ENCODE results near the gene EID3. TPM values are rescaled to one million over a fixed set of nuclear protein-coding genes. Genes with fewer than 3 reads are reported as not detected.
A peak's percentile ranks its signal among the peaks of the same experiment; 100 is the strongest.

Gene EID3
- total RNA-seq, 1 donor = 19.2 TPM

DNA sequence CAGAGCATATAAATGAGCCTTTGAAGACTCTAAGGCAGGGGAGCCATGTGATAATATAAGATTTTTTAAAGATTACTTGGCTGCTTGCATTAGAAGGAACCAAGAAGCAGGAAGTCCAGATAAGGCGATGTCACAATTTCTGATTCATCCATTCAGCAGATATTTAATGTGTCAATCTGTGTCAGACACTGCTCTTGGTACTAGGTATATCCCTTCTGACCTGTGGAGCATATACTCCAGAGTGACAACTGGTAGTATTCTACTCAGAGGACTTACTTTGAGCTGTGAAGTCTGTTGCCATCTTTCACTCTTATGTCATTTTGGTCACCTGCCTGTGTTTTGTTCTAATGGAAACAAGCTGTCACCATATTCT lies 10.7 kb downstream of the EID3 start:
- Histone ChIP-seq H3K27ac (ENCODE audit: low read depth, low read length) (peak overlapping the region; percentile 37), H3K9me3 (ENCODE audit: low read depth, low read length) (no peaks in the 10 kb centered on the region), H3K4me2 (ENCODE audit: insufficient read depth, low read length) (no peak overlapping the region), H2AFZ (ENCODE audit: low read length) (no peak overlapping the region), H4K20me1 (ENCODE audit: insufficient read depth, low read length) (peaks cover 52% of the 10 kb centered on the region), H3K36me3 (ENCODE audit: insufficient read depth, low read length) (peaks cover 95% of the 10 kb centered on the region), H3K4me3 (ENCODE audit: insufficient read depth, low read length) (no peak overlapping the region), H3K27me3 (ENCODE audit: insufficient read depth, low read length) (no peaks in the 10 kb centered on the region), H3K79me2 (ENCODE audit: insufficient read depth, low read length) (peaks cover 87% of the 10 kb centered on the region), H3K4me1 (ENCODE audit: insufficient read depth, low read length) (peaks cover 17% of the 10 kb centered on the region)
- no peak for DNase-seq (ENCODE audit: insufficient read length, low spot score, missing footprints)
- no peak for TF ChIP-seq CTCF (IDR thresholded peaks at IDR 0.05; ENCODE audit: extremely low read depth, low read depth, low read length)

DNA sequence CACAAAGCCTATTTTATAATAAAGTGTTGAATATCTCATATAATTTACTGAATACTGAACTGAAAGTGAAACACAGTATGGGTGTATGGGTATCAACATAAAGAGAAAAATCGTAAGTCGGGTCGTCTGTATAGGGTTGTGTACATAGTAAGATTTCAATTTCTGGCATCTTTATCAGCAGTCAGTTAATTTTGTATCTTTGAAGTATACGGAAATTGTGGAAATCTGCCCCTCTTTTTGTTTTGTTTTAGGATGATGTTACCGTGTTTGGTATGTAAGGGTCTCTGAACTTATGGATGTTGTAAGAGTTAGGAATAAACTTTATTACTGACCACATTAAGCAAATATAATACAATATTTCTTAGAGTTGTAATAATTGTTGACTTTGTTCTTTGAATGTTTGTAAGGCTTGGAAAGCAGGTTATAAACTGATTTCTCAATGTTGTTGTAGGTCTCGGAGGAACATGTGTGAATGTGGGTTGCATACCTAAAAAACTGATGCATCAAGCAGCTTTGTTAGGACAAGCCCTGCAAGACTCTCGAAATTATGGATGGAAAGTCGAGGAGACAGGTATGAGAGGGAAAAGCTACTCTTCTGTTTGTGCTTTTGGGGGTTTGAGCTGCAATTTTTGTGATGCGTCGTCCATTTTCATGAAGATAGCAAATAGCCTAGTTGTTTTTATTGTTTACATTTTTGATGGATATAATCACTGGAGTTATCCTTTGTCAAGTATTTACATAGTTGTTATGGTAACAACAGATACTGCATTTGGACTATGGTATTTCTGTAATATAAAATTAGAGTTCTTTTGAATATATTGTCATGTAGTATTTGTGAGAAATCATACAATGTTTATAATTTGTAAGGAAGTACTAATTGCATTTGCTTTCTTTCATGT lies 12.0 kb downstream of the EID3 start:
- H3K4me2 ChIP-seq (ENCODE audit: insufficient read depth, low read length) = no peak overlapping the region
- DNase-seq (ENCODE audit: insufficient read length, low spot score, missing footprints) = peak; percentile 77
- no peak overlapping the region for H2AFZ ChIP-seq (ENCODE audit: low read length)
- H3K36me3 ChIP-seq (ENCODE audit: insufficient read depth, low read length) = peaks cover 98% of the 10 kb centered on the region
- no peak overlapping the region for H3K4me3 ChIP-seq (ENCODE audit: insufficient read depth, low read length)
- peaks cover 17% of the 10 kb centered on the region for H3K4me1 ChIP-seq (ENCODE audit: insufficient read depth, low read length)
- no peak for TF ChIP-seq CTCF (IDR thresholded peaks at IDR 0.05; ENCODE audit: extremely low read depth, low read depth, low read length)
- peaks cover 83% of the 10 kb centered on the region for H3K79me2 ChIP-seq (ENCODE audit: insufficient read depth, low read length)
- H4K20me1 ChIP-seq (ENCODE audit: insufficient read depth, low read length) = peaks cover 50% of the 10 kb centered on the region
- H3K9me3 ChIP-seq (ENCODE audit: low read depth, low read length) = no peaks in the 10 kb centered on the region
- H3K27me3 ChIP-seq (ENCODE audit: insufficient read depth, low read length) = no peaks in the 10 kb centered on the region
- peak overlapping the region; percentile 32 for H3K27ac ChIP-seq (ENCODE audit: low read depth, low read length)

GRCh38 chr12:104316936-104317335 lies 13.4 kb downstream of the EID3 start:
- no peak overlapping the region for H3K27ac ChIP-seq (ENCODE audit: low read depth, low read length)
- peaks cover 14% of the 10 kb centered on the region for H3K4me1 ChIP-seq (ENCODE audit: insufficient read depth, low read length)

More at GRCh38 chr12:104316936-104317335, 13.4 kb downstream of the EID3 start:
- Histone ChIP-seq H3K79me2 (ENCODE audit: insufficient read depth, low read length) (peaks cover 82% of the 10 kb centered on the region), H3K36me3 (ENCODE audit: insufficient read depth, low read length) (peaks cover 98% of the 10 kb centered on the region), H3K4me3 (ENCODE audit: insufficient read depth, low read length) (no peak overlapping the region), H3K9me3 (ENCODE audit: low read depth, low read length) (no peaks in the 10 kb centered on the region), H4K20me1 (ENCODE audit: insufficient read depth, low read length) (peaks cover 43% of the 10 kb centered on the region), H3K4me2 (ENCODE audit: insufficient read depth, low read length) (no peak overlapping the region), H2AFZ (ENCODE audit: low read length) (no peak overlapping the region), H3K27me3 (ENCODE audit: insufficient read depth, low read length) (no peaks in the 10 kb centered on the region)
- DNase-seq (ENCODE audit: insufficient read length, low spot score, missing footprints) = no peak
- no peak for TF ChIP-seq CTCF (IDR thresholded peaks at IDR 0.05; ENCODE audit: extremely low read depth, low read depth, low read length)
